ENCODE data around the gene DCLK2. TPM values are rescaled to one million over a fixed set of nuclear protein-coding genes. Genes with fewer than 3 reads are reported as not detected.

The DCLK2 gene
- total RNA-seq, 1 experiment from 2014 or later, result 2.7 TPM

GRCh38 chr4:150216726-150217125, 138.5 kb downstream of the DCLK2 start:
- no peak for DNase-seq (ENCODE audit: low read depth, low spot score)
- Histone ChIP-seq H3K9me3 (ENCODE audit: control insufficient read depth in 1 of 2, insufficient read depth in 1 of 2, low read depth in 1 of 2, low read length in 2 of 2) (no peaks in the 10 kb centered on the region), H3K4me1 (ENCODE audit: control insufficient read depth in 1 of 2, insufficient read depth in 2 of 2, low read length in 2 of 2) (peaks cover 0 to 19% of the 10 kb centered on the region in 2 experiments; a peak in 1 of 4 replicates), H2AFZ (ENCODE audit: low read depth, low read length, poor library complexity, severe bottlenecking) (no peak overlapping the region), H3K4me3 (replicated peaks in 1 of 2; ENCODE audit: low read depth in 1 of 2, low read length in 2 of 2) (no peak overlapping the region), H3K4me2 (ENCODE audit: low read length) (no peak overlapping the region), H3K36me3 (ENCODE audit: control insufficient read depth in 1 of 2, insufficient read depth in 2 of 2, low read length in 2 of 2) (no peaks in the 10 kb centered on the region), H3K9ac (ENCODE audit: low read length) (no peak overlapping the region), H3K79me2 (ENCODE audit: insufficient read depth, low read length) (no peaks in the 10 kb centered on the region), H3K27ac (ENCODE audit: low read depth, low read length) (no peak overlapping the region), H3K27me3 (ENCODE audit: insufficient read depth, low read length) (no peaks in the 10 kb centered on the region), H4K20me1 (ENCODE audit: insufficient read depth) (no peaks in the 10 kb centered on the region), H3K9me2 (ENCODE audit: insufficient read depth) (no peaks in the 10 kb centered on the region)
- BruUV-seq (replicated peaks), result no TSS peak
- TF ChIP-seq CTCF (IDR thresholded peaks at IDR 0.05 in 2 of 3, conservative IDR thresholded peaks at IDR 0.05 in 1 of 3; ENCODE audit: borderline replicate concordance in 1 of 3, insufficient read depth in 1 of 3, low read depth in 2 of 3, low read length in 2 of 3), result no peak
- no peak for TF ChIP-seq POLR2A (IDR thresholded peaks at IDR 0.05; ENCODE audit: borderline replicate concordance, extremely low read depth, insufficient read depth, insufficient read length)
- no peak for TF ChIP-seq ZFX (IDR thresholded peaks at IDR 0.05)
- TF ChIP-seq, protein P1, sequence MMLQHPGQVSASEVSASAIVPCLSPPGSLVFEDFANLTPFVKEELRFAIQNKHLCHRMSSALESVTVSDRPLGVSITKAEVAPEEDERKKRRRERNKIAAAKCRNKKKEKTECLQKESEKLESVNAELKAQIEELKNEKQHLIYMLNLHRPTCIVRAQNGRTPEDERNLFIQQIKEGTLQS (IDR thresholded peaks at IDR 0.05), result no peak
- no peak for TF ChIP-seq JUND (IDR thresholded peaks at IDR 0.05)
- TF ChIP-seq SP1 (IDR thresholded peaks at IDR 0.05; ENCODE audit: low read depth), result no peak
- TF ChIP-seq ELF1 (IDR thresholded peaks at IDR 0.05; ENCODE audit: borderline replicate concordance, low read depth), result no peak
- no peak for TF ChIP-seq POLR2AphosphoS5 (IDR thresholded peaks at IDR 0.05; ENCODE audit: low read depth, low read length)
- no peak for TF ChIP-seq CBX3 (IDR thresholded peaks at IDR 0.05; ENCODE audit: low read depth)
- TF ChIP-seq CEBPB (IDR thresholded peaks at IDR 0.05; ENCODE audit: low read depth), result no peak
- intact Hi-C loops (cut with micrococcal nuclease), result no loop called here
- RAD21 ChIA-PET (ENCODE audit: low non-redundant PET in 1 of 2, low total read pairs in 2 of 2, uncharacterized antibody in 2 of 2, unreplicated experiment in 2 of 2), result no interaction called here
- POLR2A ChIA-PET, result no interaction called here
- CTCF ChIA-PET, result interaction anchor here (2.0 kb wide), 1 partner anchor 8 kb away, joined by 9 read pairs; no protein-coding TSS in a partner anchor
- no peak for ATAC-seq

All from HCT116 (cell line).